Motor neuron (in vitro differentiated cells): ENCODE measurements around the gene BAZ1A. TPM values are rescaled to one million over a fixed set of nuclear protein-coding genes. Genes with fewer than 3 reads are reported as not detected.
A peak's percentile ranks its signal among the peaks of the same experiment; 100 is the strongest.

Experiments used
- ATAC-seq, 8 experiments: fragments of 200-7000 bp; cut with Tn5 transposase; replicated peaks in 6 of 8; 2 replicates each; pipeline ENCODE4 v1.8.0; 2021; ENCODE audit warnings: mild to moderate bottlenecking in 8 of 8, moderate library complexity in 8 of 8
- H3K27ac ChIP-seq, 2 donors: fragments of 250-450 bp; sonication (Bioruptor Pico); 2 replicates each; pipeline ENCODE4 v1.9.0; 2021; ENCODE audit warnings: antibody characterized with exemption in 2 of 2, mild to moderate bottlenecking in 2 of 2, moderate library complexity in 1 of 2
- H3K4me1 ChIP-seq, 2 donors: fragments of 250-450 bp; sonication (Bioruptor Pico); replicated peaks in 1 of 2; 2 replicates each; pipeline ENCODE4 v1.6.1; 2021; ENCODE audit warnings: antibody characterized with exemption in 2 of 2, mild to moderate bottlenecking in 2 of 2, moderate library complexity in 1 of 2
- H3K4me3 ChIP-seq, 5 donors: fragments of 250-450 bp; sonication (Bioruptor Pico); 2 replicates each; pipeline ENCODE4 v1.9.0; 2021; ENCODE audit warnings: antibody characterized with exemption in 5 of 5, mild to moderate bottlenecking in 5 of 5, moderate library complexity in 4 of 5
- WGBS, 10 experiments: fragments of 450-650 bp; shearing (Covaris generic); methylation state at CpG; one replicate each; pipeline ENCODE4 v1.0.0; 2022; 5-methylcytosine and 5-hydroxymethylcytosine counted together
- in situ Hi-C, 9 experiments: fragments of 400-800 bp; cut with MboI; loops; one replicate each; pipeline ENCODE4 v1.15.0; 2021; ENCODE audit warnings: low sequenced_read_pairs in 9 of 9, low pct_unique_long_range_greater_than_20kb in 2 of 9; ENCODE audit not compliant: unreplicated experiment in 9 of 9
- total RNA-seq, 8 experiments: library from RNA; unstranded; fragments of 300-600 nt; gene quantifications; 2 replicates each; pipeline versions ENCODE4 v1.2.3 to v1.2.4, GENCODE V29; 2022

Gene BAZ1A
- total RNA-seq, 8 experiments from 2014 or later, result 11.7 to 76.6 (median 26.5) TPM

DNA sequence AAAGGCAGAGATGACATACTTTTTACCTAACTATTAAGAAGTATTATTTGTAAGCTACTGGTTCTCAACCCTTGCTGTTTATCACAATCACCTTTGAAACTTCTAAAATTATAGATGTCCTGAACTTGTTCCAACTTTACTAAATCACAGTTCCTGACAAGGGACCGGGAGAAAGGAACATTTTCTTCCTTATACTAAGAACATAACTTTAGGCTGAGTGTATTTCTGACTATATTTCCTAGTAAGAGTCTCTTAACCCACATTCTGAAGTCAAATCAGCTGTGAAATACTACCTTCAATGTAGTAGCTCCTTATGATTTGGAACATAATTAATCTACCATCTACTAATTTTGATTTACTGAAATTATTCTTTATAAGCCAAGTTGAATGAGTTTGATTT is 80.2 kb downstream of the BAZ1A start:
- WGBS, 10 experiments, result 0 to 100% (median 80%) methylated on average over 1 of the region's 1 CpG; no CpG with 5 or more reads in 2 of the 10 experiments
- Histone ChIP-seq H3K27ac (no peak overlapping the region), H3K4me3 (no peak overlapping the region), H3K4me1 (no peaks in the 10 kb centered on the region)
- in situ Hi-C loops, result no loop called here
- ATAC-seq, result no peak

DNA sequence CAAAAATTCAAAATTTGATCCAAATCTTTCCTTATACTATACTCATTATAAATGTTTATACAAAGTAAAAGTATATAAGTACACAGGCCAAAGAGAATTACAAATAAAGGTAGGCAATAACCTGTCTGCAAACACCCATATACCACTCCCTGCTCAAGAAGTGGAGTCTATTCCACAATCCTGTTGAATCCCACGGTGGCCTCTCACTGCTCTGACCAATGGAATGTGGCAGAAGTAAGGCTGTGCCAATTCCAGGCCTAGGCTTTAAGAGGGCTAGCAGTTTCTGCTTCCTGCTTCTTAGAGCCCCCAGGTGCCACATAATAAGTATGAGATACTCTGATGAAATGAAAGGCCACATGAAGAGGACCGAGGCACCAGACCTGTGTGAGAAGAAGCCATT is 80.9 kb downstream of the BAZ1A start:
- H3K4me1 ChIP-seq, result no peaks in the 10 kb centered on the region
- H3K27ac ChIP-seq, result no peak overlapping the region
- no peak for ATAC-seq
- no peak overlapping the region for H3K4me3 ChIP-seq
- in situ Hi-C loops, result no loop called here
- WGBS, 10 experiments, result 20 to 100% (median 90%) methylated on average over 1 of the region's 2 CpGs; no CpG with 5 or more reads in 4 of the 10 experiments

DNA sequence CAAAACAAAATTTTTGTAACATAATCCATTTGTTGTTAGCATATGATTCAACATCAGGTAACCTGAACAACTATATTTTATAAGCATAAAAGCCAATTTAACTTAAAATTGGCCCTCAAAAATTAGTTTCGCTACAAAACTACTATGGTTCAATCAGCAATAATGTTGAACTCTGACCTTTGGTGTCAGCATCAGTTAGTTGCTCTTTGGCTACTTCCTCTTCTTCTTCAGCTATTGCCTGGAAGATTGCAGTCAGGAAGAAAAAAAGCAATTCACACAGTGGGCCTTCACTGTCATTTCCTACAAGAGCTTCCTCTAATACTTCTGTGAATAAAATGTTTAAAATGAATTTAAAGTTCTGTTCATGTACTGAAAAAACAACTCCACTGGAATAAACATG is 82.6 kb downstream of the BAZ1A start:
- in situ Hi-C loops, result no loop called here
- no peak overlapping the region for H3K4me3 ChIP-seq
- no peak for ATAC-seq
- H3K4me1 ChIP-seq, result no peaks in the 10 kb centered on the region
- WGBS, 10 experiments, result 83 to 100% (median 100%) methylated on average over 1 of the region's 1 CpG; no CpG with 5 or more reads in 3 of the 10 experiments
- no peak overlapping the region for H3K27ac ChIP-seq

DNA sequence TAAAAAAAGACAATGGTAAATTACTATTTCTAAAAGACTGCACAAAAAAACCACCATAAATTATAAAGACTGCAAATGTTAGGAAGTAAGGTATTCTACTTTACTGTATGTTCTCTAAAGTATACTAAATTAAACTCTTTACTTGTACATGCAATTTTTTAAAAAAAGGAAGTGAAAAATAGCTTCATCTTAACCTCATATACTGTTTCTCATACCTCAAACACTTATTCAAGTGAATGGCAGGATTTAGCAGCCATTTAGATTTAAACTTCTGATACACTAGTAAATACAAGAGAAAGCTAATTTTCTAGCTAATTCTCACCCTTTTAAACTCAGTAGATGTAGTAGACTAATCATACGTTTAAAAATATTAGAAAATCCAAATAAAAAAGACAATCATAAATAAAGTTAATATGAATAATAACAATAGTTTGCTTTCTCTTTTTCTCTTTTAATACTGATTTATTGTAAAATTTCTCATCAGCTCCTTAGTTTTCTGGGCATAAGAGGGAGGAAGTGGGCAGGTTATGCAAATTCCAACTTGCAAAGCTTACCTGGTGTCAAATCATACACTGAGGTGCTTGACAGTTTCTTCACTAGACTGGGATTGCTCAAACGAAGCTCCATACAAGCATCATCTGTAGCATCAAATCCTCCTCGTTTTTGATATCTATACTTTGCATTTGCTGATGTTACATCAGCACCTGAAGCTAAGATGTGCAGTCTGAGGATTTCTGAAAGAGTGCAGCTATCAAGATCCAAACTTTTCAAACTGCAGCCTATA is 89.7 kb downstream of the BAZ1A start:
- Histone ChIP-seq H3K27ac (no peak overlapping the region), H3K4me3 (no peak overlapping the region), H3K4me1 (no peaks in the 10 kb centered on the region)
- in situ Hi-C loops, result no loop called here
- WGBS, 10 experiments, result 67 to 100% (median 80%) methylated on average over 1 to 3 of the region's 3 CpGs
- ATAC-seq, result no peak

DNA sequence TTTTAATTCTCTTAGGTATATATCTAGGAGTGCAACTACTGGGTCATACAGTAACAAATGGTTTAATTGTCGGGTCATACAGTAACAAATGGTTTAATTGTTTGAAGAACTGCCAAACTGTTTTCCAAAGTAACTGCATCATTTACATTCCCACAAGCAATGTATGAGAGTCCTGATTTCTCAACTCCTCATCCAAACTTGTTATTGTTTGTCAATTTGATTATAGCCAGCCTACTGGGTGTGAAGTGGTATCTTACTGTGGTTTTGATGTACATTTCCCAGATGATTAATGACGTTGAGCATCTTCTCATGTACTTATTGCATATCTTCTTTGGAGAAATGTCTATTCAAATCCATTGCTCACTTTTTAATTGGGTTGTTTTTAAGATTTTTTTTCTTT is 93.1 kb downstream of the BAZ1A start:
- H3K4me3 ChIP-seq, result no peak overlapping the region
- no peak overlapping the region for H3K27ac ChIP-seq
- H3K4me1 ChIP-seq, result no peaks in the 10 kb centered on the region
- 61 to 100% (median 92%) methylated on average over 1 to 2 of the region's 2 CpGs for WGBS, 10 experiments
- in situ Hi-C loops, result no loop called here
- ATAC-seq, result no peak

DNA sequence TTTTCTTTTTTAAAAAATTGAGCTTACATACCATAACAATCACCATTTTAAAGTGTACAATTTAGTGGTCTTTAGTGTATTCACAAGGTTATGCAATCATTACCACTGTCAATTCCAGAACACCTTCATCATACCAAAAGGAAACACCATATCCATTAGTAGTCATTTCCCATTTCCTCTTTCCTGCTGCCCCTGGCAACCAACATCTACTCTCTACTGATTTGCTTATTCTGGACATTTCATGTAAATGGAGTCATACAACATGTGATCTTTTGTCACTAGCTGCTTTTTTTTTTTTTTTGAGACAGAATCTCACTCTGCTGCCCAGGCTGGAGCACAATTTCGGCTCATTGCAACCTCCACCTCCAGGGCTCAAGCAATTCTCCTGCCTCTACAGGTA is 93.9 kb downstream of the BAZ1A start:
- WGBS, 10 experiments, result 80 to 100% (median 88%) methylated on average over 1 of the region's 1 CpG; no CpG with 5 or more reads in 4 of the 10 experiments

DNA sequence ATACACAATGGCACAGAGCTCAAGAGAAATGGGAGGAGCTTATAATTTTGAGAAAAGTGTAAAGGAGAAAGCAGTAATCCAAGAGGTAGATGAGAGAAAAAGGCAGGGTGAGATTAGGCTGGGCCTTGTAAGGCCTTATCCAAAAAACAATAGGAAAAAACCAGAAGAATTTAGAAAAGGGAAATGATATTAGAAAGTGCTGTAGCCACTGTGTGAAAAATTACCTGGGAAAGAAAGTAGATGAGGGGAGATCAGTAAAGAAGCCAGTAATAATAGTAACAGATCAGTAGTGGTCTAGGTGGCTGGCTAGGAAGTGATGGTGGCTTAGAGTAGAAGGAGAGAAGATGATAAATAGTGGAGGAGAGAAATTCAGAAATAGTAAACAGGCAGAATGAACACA is 94.5 kb downstream of the BAZ1A start:
- no peak for ATAC-seq
- H3K4me1 ChIP-seq, result no peaks in the 10 kb centered on the region
- H3K4me3 ChIP-seq, result no peak overlapping the region
- in situ Hi-C loops, result no loop called here
- H3K27ac ChIP-seq, result no peak overlapping the region

More for the DNA sequence above, 93.9 kb downstream of the BAZ1A start:
- Histone ChIP-seq H3K4me1 (no peaks in the 10 kb centered on the region), H3K4me3 (no peak overlapping the region), H3K27ac (no peak overlapping the region)
- peak in 3 of 8 experiments; percentile 75 to 98 (median 88) for ATAC-seq
- in situ Hi-C loops, result no loop called here

DNA sequence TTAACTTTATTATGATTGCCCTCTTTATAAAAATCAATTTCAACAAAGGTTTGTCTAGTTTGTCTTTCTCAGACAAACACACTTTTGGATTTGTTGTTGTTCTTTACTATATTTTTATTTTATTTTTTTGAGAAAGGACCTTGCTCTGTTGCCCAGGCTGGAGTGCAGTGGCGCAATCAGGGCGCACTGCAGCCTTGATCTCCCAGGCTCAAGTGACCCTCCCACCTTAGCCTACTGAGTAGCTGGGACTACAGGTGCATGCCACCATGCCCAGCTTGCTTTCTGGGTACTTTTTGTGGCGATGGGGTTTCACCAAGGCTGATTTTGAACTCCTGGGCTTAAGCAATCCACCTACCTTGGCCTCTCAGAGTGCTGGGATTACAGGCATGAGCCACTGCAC is 96.4 kb downstream of the BAZ1A start:
- Histone ChIP-seq H3K27ac (no peak overlapping the region), H3K4me1 (no peaks in the 10 kb centered on the region), H3K4me3 (no peak overlapping the region)
- in situ Hi-C loops, result no loop called here
- no peak for ATAC-seq
- WGBS, 10 experiments, result 82 to 100% (median 100%) methylated on average over 1 to 3 of the region's 3 CpGs

DNA sequence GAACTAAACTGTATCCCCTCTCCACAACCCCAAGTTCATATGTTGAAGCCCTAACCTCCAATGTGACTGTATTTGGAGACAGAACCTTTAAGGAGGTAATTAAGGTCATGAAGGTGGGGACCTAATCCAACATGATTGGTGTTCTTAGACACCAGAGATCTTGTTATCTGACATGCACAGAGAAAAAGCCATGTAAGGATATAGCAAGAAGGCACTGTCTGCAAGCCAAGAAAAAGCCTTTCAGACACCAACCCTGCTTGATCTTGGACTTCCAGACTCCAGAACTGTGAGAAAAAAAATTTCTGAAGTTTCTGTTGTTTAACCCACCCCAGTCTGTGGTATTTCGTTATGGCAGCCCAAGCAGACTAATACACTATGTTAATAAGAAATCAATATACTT is 98.5 kb downstream of the BAZ1A start:
- in situ Hi-C loops, result no loop called here
- no peak overlapping the region for H3K4me3 ChIP-seq
- ATAC-seq, result no peak
- H3K4me1 ChIP-seq, result no peaks in the 10 kb centered on the region
- H3K27ac ChIP-seq, result no peak overlapping the region
- WGBS, 10 experiments, result 71 to 100% (median 84%) methylated on average over 1 of the region's 1 CpG; no CpG with 5 or more reads in 4 of the 10 experiments

DNA sequence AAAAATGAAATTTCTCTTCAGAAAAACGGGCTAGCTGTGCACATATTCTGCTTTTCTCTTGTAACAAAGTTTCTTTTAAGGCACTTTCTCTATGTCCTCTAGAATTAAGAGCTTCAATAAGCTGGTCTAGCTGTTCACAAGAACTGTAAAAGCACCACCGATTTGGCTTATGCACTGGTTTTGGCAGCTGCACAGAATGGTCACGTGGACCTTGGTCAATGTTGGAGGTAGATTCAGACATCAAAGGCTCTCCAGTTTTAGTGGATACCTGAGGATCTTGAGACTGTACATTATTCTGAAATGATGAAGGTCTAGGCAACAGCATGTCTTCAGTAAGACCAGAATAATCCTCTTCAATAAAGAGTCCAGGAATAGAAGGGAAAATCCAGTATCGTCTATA is 99.2 kb downstream of the BAZ1A start:
- in situ Hi-C loops, result no loop called here
- H3K4me1 ChIP-seq, result no peaks in the 10 kb centered on the region
- 71 to 100% (median 98%) methylated on average over 1 to 4 of the region's 4 CpGs; no CpG with 5 or more reads in 1 of the 10 experiments for WGBS, 10 experiments
- ATAC-seq, result no peak
- no peak overlapping the region for H3K4me3 ChIP-seq
- H3K27ac ChIP-seq, result no peak overlapping the region

DNA sequence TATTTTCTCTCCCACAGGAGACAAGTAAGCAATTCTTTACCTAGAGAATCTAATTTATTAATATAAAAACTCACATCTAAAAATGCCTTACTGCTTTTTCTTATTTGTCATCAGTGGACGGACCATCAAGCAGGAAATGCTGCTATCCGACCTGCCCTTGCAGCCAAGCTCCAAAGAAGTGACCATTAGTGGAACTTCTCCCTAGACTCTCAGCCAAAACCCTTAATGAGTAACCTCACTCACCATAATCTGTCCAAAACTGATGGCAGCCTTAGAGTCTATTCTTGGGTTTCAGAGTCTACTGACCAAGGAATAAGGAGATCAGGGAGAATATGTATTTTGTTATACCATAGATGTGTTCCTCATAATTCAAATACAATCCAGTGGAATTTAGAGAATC is 99.8 kb downstream of the BAZ1A start:
- H3K4me3 ChIP-seq, result no peak overlapping the region
- H3K4me1 ChIP-seq, result no peaks in the 10 kb centered on the region
- ATAC-seq, result no peak
- in situ Hi-C loops, result no loop called here
- 73 to 100% (median 100%) methylated on average over 1 to 2 of the region's 2 CpGs; no CpG with 5 or more reads in 1 of the 10 experiments for WGBS, 10 experiments
- H3K27ac ChIP-seq, result no peak overlapping the region

DNA sequence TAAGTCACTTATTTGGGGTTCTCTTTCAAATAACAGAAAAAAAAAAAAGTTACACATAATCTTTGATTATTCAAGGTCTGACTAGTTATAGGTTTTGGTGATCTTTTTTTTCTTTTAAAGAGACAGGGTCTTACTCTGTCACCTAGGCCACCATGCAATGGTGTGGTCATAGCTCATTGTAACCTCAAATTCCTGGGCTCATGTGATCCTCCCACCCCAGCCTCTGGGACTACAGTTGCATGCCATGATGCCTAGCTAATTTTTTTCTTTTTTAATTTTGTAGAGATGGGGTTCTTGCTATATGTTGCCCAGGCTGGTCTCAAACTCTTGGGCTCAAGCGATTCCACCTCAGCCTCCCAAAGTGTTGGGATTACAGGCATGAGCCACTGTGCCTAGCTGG is 104.3 kb downstream of the BAZ1A start:
- Histone ChIP-seq H3K27ac (no peak overlapping the region), H3K4me3 (no peak overlapping the region), H3K4me1 (no peaks in the 10 kb centered on the region)
- 78 to 100% (median 100%) methylated on average over 1 of the region's 1 CpG; no CpG with 5 or more reads in 4 of the 10 experiments for WGBS, 10 experiments
- no peak for ATAC-seq
- in situ Hi-C loops, result no loop called here

DNA sequence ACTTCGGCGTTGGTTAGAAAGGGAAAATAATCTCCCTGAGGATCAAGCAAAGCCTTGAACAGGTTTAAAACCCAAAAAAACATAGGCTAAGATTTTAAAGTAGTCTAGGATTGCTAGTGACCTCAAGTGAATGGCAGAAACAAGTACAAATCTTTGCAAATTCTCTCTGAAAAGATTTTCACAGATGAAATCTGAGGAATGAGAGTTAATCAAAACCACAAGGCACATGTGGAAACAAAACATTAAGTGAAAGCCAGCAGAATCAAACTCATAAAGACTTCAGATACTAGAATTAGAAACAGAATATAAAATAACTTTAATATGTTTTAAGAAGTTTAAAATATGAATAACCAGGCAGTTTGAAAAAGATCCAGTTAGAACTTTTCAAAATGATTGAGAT is 108.6 kb downstream of the BAZ1A start:
- ATAC-seq, result no peak

DNA sequence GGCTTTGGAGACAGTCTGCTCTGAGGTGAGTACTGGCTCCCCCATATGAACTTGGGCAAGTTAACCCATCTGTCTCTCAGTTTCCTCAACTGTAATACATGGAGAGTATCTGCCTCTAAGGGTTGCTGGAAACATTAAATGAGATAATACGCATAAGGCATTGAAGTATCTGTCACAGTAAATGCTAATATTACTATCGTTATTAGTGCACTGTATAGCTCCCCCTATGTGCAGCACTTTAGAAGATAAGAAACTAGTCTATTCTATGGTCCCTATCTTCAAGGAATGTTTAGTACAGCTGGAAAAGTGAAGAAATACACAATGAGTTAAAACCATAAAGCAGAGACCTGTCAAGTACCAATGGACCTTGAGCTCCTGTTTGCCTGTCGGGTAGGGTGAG is 109.1 kb downstream of the BAZ1A start:
- H3K27ac ChIP-seq, result no peak overlapping the region
- in situ Hi-C loops, result no loop called here
- no peak overlapping the region for H3K4me3 ChIP-seq
- H3K4me1 ChIP-seq, result no peaks in the 10 kb centered on the region
- 60 to 100% (median 94%) methylated on average over 1 to 3 of the region's 3 CpGs; no CpG with 5 or more reads in 2 of the 10 experiments for WGBS, 10 experiments
- no peak for ATAC-seq

More for the DNA sequence above, 108.6 kb downstream of the BAZ1A start:
- Histone ChIP-seq H3K4me1 (no peaks in the 10 kb centered on the region), H3K4me3 (no peak overlapping the region), H3K27ac (no peak overlapping the region)
- in situ Hi-C loops, result no loop called here
- WGBS, 10 experiments, result 17 to 93% (median 75%) methylated on average over 2 of the region's 2 CpGs; no CpG with 5 or more reads in 4 of the 10 experiments
